GM21515 (cell line): ENCODE measurements around the gene LHB.
"Not testable (repeated sequence)": the region's sequence is repeated elsewhere in the genome, so short reads cannot be mapped to it uniquely, and the experiment has no call there.

Experiments
- ATAC-seq: cut with Tn5 transposase; IDR thresholded peaks from one replicate; pipeline ENCODE4 v1.9.1; 2021; ENCODE audit not compliant: unreplicated experiment

LHB gene

GRCh38 chr19:49038557-49039276 is 21.8 kb upstream of the LHB start:
- not testable (repeated sequence) for ATAC-seq

DNA sequence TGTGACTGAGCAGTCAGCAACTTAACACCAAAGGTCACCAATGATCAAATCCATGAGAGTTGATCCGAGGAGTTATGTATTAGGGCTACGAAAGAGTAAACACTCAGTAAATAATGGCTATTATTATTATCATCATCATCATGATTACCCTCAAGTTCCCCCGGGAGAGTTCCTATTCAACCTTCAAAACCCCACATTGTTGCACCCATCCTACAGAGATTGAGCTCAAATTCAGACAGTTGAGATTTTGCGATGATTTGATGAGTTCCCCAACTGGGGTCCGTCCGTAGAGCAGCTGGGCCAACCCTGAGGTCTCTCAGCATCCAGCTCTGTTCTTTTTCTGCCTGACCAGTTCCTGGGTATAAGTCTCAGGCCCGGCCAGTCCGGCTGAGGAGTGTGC is 21.2 kb upstream of the LHB start:
- ATAC-seq, result not testable (repeated sequence)

DNA sequence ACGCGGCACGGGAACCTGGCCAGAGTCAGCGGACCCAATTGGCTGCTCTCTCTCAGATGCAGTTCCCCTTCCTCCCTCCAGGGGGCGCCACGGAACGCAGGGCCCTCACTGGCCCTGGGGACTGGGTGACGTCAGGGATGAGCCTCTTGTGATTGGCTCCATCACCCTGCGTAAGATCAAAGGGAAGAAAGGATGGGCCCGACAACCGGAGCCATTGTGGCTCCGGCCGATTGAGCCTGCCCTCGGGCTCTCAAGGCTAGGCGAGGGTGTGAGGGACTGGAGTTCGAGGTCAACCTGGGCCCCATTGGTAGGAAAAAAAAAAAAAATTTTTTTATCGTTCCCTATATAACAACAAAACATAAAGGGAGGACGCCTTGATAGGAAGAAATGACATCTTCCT is 19.9 kb upstream of the LHB start, which contains the start of gene CGB1:
Gene CGB1, minus strand, starts transcription at position 81 of the 400 bp plus-strand sequence. CDS start 184 bp downstream, outside the sequence.
- ATAC-seq, result not testable (repeated sequence)

- ATAC-seq, result not testable (repeated sequence)
These were observed 14.9 kb upstream of the LHB start, which contains the start of gene CGB2 for GRCh38 chr19:49031642-49032301. Gene CGB2, plus strand, starts transcription at chr19:49031890. Its CDS starts 206 bp downstream, at chr19:49032096.

DNA sequence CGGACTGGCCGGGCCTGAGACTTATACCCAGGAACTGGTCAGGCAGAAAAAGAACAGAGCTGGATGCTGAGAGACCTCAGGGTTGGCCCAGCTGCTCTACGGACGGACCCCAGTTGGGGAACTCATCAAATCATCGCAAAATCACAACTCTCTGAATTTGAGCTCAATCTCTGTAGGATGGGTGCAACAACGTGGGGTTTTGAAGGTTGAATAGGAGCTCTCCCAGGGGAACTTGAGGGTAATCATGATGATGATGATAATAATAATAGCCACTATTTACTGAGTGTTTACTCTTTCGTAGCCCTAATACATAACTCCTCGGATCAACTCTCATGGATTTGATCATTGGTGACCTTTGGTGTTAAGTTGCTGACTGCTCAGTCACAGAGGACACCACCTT is 13.4 kb upstream of the LHB start:
- not testable (repeated sequence) for ATAC-seq

- not testable (repeated sequence) for ATAC-seq
These were observed 12.9 kb upstream of the LHB start for GRCh38 chr19:49029749-49030148.

DNA sequence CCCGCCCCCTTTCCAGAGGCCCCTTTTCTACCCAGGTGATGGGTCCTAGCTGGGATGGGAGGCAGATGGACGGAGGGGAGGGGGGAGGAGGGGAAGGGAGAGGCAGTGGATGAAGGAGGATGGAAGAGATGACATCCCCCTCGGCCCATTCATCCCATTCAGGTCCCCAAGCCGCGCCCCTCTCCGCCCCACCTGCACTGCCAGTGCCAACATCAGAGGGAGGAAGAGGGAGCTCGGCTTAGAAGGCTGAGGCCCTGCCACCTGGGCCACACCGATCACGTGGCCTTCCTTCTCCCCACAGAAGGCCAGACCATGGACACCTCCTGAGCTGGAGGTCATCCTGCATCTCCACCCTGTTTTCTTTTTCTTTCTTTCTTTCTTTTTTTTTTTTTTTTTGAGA is 11.8 kb upstream of the LHB start:
- not testable (repeated sequence) for ATAC-seq

- ATAC-seq, result not testable (repeated sequence)
These were observed 8.7 kb upstream of the LHB start for GRCh38 chr19:49025599-49025998.

- not testable (repeated sequence) for ATAC-seq
These were observed 8.2 kb upstream of the LHB start for GRCh38 chr19:49025088-49025487.

DNA sequence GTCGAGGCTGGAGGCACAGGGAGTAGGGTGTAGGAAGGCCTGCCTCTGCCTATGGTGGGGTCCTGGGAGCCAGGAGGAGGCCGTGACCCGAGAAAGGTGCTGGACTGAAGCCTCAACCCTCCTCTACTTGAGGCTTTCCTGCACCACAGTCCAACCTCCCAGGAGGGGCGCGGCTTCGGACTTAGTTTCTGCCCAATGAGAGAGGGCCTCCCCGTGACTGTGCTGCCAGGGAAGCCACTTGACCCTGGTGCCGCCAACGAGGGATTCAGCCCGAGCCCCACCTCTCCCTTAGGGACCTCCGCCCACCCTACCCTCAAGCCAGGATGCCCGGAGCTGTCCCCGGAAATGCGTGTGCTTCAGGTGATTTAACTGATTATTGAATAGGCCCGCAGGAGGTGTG is 7.3 kb upstream of the LHB start, which contains the start of gene CGB3:
Gene CGB3, minus strand, starts transcription at position 101 of the 400 bp plus-strand sequence. CDS start 362 bp downstream, outside the sequence.
- ATAC-seq, result not testable (repeated sequence)

GRCh38 chr19:49022116-49022515 is 5.2 kb upstream of the LHB start:
- ATAC-seq, result no peak

DNA sequence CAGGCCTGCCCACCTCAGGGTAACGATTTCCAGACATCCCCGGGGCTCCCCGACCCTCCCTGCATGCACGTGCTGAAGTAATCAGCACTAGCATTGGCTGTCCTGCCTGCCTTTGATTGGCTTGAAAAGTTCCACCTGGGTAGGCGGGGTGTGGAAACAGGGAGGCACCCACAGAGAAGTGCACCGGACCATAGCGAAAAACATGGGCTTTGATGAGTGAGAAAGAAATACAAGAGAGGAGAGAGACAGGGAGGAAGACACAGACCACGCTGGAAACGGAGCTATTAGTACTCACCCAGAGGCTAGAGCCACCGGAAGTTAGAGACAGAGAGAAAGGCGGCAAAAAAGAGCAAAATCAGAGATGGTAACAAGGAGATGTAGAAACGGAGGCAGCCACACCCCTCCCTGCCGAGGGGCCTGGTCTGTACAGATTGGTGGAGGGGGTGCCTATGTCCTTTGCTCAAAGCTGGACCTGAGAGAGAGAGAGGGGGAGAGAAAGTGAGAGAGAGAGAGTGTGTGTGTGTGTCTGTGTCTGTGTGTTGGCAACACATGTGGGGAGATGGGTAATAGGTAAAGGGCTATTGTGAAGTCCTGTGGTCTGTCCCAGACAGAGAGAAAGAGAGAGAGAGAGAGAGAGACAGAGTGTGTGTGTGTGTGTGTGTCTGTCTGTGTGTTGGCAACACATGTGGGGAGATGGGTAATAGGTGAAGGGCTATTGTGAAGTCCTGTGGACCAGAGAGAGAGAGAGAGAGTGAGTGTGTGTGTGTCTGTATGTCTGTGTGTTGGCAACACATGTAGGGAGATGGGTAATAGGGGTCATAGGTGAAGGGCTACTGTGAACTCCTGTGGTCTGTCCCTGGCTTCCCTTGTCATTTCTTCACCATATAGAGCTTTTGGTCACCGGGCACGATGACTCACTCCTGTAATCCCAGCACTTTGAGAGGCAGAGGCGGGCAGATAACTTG is 4.3 kb upstream of the LHB start:
- no peak for ATAC-seq

GRCh38 chr19:49020342-49020741 is 3.5 kb upstream of the LHB start:
- no peak for ATAC-seq

- ATAC-seq, result no peak
These were observed 2.5 kb upstream of the LHB start for GRCh38 chr19:49019242-49019932.

GRCh38 chr19:49018388-49019241 is 1.7 kb upstream of the LHB start:
- not testable (repeated sequence) for ATAC-seq

- ATAC-seq, result no peak
These were observed 918 bp upstream of the LHB start for GRCh38 chr19:49017666-49018351.

- ATAC-seq, result no peak
These were observed 638 bp downstream of the LHB start for GRCh38 chr19:49016067-49016839.

DNA sequence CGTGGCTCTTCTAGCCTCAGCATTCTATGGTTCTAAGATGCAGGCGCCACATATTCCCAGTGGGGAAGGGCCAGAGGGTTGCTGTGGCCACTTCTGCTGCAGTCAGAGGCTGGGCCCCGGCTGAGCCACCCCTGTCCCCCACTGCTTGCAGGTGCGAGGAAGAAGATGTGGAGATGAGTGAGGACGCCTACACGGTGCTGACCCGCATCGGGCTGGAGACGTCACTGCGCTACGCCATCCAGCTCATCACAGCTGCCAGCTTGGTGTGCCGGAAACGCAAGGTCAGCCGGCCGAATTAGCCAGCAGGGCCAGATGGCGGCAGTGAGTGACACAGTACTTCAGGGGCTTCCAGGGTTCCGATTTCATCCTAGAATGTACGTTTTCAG is 2.0 kb downstream of the LHB start:
- no peak for ATAC-seq
